Endothelial cell of umbilical vein (primary cell): ENCODE results near the gene SESN2.

Source experiments
- EZH2 ChIP-seq: IDR thresholded peaks from 2 replicates; pipeline ENCODE4 v1.6.1; 2012; ENCODE audit warnings: borderline replicate concordance, low read depth, mild to moderate bottlenecking, moderate library complexity, low read length, inconsistent platforms; ENCODE audit not compliant: severe bottlenecking
- FOS ChIP-seq: IDR thresholded peaks from 2 replicates; pipeline ENCODE4 v1.6.1; 2011; ENCODE audit warnings: mild to moderate bottlenecking, low read length, moderate library complexity, borderline replicate concordance; ENCODE audit not compliant: insufficient read depth
- GATA2 ChIP-seq: IDR thresholded peaks from 2 replicates; pipeline ENCODE4 v1.7.0; 2011; ENCODE audit warnings: low read depth, mild to moderate bottlenecking, moderate library complexity, mixed read lengths, low read length; ENCODE audit not compliant: insufficient read length, insufficient read depth
- JUN ChIP-seq: IDR thresholded peaks from 2 replicates; pipeline ENCODE4 v1.6.1; 2011; ENCODE audit warnings: borderline replicate concordance, low read depth; ENCODE audit not compliant: insufficient read length, insufficient read depth
- MYC ChIP-seq: IDR thresholded peaks from one replicate; pipeline ENCODE4 v1.6.1; 2011; ENCODE audit warnings: mild to moderate bottlenecking, low read depth, low read length
- POLR2A ChIP-seq: IDR thresholded peaks from 2 replicates; pipeline ENCODE4 v1.6.1; 2012; ENCODE audit warnings: low read depth, mild to moderate bottlenecking, control low read depth, low read length
- POLR2AphosphoS5 ChIP-seq: IDR thresholded peaks from 2 replicates; pipeline ENCODE4 v1.6.1; 2012; ENCODE audit warnings: low read depth, mild to moderate bottlenecking, control low read depth, low read length, moderate library complexity; ENCODE audit not compliant: insufficient read depth
- TF ChIP-seq, protein P1 (sequence below), 2 donors: IDR thresholded peaks; 1 replicate in 1 of 2; 2 replicates in 1 of 2; pipeline ENCODE4 v1.5.1; 2011; ENCODE audit warnings: low read length in 2 of 2, mild to moderate bottlenecking in 2 of 2, moderate library complexity in 2 of 2, control low read depth in 1 of 2, inconsistent platforms in 1 of 2, low read depth in 1 of 2; ENCODE audit not compliant: insufficient read depth in 1 of 2; ENCODE audit errors: extremely low read depth in 1 of 2
- TF ChIP-seq, protein P2 (sequence below): IDR thresholded peaks from 2 replicates; pipeline ENCODE4 v1.6.1; 2011; ENCODE audit not compliant: insufficient read depth, insufficient read length

DNA sequence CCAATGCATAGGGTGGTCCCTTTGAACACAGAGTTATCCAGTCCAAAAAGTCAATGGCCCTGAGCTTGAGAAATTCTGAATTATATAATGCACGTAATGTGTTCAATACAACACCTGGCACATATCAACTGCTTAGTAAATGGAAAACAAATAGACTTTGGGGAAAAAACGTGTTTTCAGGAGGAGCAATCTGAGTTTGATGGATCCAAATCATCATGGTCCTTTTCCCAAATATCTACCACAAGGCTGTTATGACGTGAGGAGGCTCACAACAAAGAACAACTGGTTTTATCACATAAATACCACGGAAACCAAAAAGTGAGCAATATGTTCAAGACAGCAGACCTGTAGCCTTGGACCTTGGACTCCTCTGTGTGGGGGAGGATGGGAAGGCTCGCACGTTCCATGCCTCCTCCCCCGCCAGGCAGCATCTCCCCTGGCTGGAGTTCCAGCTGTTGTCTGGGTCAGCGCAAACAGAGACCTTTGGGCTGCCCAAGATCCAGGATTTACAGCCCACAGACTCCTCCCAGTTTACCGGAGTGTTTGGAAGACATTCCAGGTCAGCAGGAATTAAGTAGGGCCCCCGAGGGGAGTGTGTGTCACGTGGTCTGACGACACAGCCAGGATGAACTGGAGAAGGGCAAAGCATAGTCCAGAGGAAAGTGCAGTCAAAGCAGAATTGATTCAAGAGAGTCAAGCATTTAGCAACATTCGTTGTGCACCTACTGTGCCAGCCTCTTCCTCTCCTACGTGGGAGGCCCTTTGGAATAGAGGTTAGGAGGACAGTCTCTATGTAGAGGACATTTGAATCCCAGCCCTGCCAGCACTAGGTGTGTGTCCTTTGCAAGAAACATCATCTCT is 37.3 kb downstream of the SESN2 start:
- TF ChIP-seq, protein P1, sequence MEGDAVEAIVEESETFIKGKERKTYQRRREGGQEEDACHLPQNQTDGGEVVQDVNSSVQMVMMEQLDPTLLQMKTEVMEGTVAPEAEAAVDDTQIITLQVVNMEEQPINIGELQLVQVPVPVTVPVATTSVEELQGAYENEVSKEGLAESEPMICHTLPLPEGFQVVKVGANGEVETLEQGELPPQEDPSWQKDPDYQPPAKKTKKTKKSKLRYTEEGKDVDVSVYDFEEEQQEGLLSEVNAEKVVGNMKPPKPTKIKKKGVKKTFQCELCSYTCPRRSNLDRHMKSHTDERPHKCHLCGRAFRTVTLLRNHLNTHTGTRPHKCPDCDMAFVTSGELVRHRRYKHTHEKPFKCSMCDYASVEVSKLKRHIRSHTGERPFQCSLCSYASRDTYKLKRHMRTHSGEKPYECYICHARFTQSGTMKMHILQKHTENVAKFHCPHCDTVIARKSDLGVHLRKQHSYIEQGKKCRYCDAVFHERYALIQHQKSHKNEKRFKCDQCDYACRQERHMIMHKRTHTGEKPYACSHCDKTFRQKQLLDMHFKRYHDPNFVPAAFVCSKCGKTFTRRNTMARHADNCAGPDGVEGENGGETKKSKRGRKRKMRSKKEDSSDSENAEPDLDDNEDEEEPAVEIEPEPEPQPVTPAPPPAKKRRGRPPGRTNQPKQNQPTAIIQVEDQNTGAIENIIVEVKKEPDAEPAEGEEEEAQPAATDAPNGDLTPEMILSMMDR (IDR thresholded peaks at IDR 0.05; ENCODE audit: extremely low read depth in 1 of 2, insufficient read depth in 1 of 2, low read depth in 1 of 2, low read length in 2 of 2), result no peak
- TF ChIP-seq FOS, result no peak
- TF ChIP-seq POLR2A, result no peak
- no peak for TF ChIP-seq POLR2AphosphoS5
- TF ChIP-seq MYC, result no peak
- no peak for TF ChIP-seq EZH2
- TF ChIP-seq, protein P2, sequence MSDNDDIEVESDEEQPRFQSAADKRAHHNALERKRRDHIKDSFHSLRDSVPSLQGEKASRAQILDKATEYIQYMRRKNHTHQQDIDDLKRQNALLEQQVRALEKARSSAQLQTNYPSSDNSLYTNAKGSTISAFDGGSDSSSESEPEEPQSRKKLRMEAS, result no peak
- TF ChIP-seq GATA2, result no peak
- no peak for TF ChIP-seq JUN
